ENCODE data around the gene FBXW11. TPM values are rescaled to one million over a fixed set of nuclear protein-coding genes. Genes with fewer than 3 reads are reported as not detected.

The FBXW11 gene
- total RNA-seq, 1 experiment from 2014 or later, result 85.3 TPM

- Histone ChIP-seq H2BK120ac (ENCODE audit: low read depth, low read length, poor library complexity, severe bottlenecking) (no peak overlapping the region), H3K56ac (ENCODE audit: insufficient read length, low read depth, low read length) (no peak overlapping the region), H2BK20ac (ENCODE audit: low read depth, low read length, poor library complexity, severe bottlenecking) (no peak overlapping the region), H3K18ac (ENCODE audit: insufficient read length, low read depth, low read length) (no peak overlapping the region), H3K4me2 (ENCODE audit: insufficient read depth, insufficient read length, low read length) (no peak overlapping the region), H3K9ac (ENCODE audit: extremely low read depth, insufficient read length, low read length) (no peak overlapping the region), H3K79me2 (ENCODE audit: insufficient read depth, low read length) (no peaks in the 10 kb centered on the region), H3K4ac (ENCODE audit: low read depth, low read length) (no peak overlapping the region), H4K5ac (ENCODE audit: insufficient read length, low read depth, low read length) (no peak overlapping the region), H4K91ac (ENCODE audit: insufficient read length, low read depth, low read length) (no peak overlapping the region), H2BK12ac (ENCODE audit: insufficient read length, low read depth, low read length) (no peak overlapping the region), H3T11ph (ENCODE audit: low read length) (no peak overlapping the region), H2BK15ac (ENCODE audit: low read depth, low read length) (no peak overlapping the region), H3K27me3 (ENCODE audit: insufficient read depth, low read length) (no peaks in the 10 kb centered on the region), H3K27ac (ENCODE audit: insufficient read length, low read depth, low read length) (no peak overlapping the region), H3K9me3 (ENCODE audit: control insufficient read depth, low read depth, low read length) (no peaks in the 10 kb centered on the region), H3K79me1 (ENCODE audit: insufficient read depth, low read depth, low read length, poor library complexity, severe bottlenecking) (no peaks in the 10 kb centered on the region), H3K23me2 (ENCODE audit: insufficient read length, low read depth, low read length, poor library complexity, severe bottlenecking) (no peaks in the 10 kb centered on the region), H2BK5ac (ENCODE audit: insufficient read length, low read length) (no peak overlapping the region), H3K14ac (ENCODE audit: insufficient read depth, low read length) (no peak overlapping the region), H3K23ac (ENCODE audit: insufficient read length, low read depth, low read length) (no peak overlapping the region), H2AK5ac (ENCODE audit: insufficient read length, low read length) (no peak overlapping the region), H3K4me1 (ENCODE audit: insufficient read depth, low read length) (no peaks in the 10 kb centered on the region), H4K8ac (replicated peaks; ENCODE audit: insufficient read length, low read depth, low read length) (no peak overlapping the region), H2AFZ (ENCODE audit: low read length) (no peak overlapping the region), H4K20me1 (ENCODE audit: control insufficient read depth, insufficient read depth, insufficient read length) (no peaks in the 10 kb centered on the region)
- TF ChIP-seq, protein P1, sequence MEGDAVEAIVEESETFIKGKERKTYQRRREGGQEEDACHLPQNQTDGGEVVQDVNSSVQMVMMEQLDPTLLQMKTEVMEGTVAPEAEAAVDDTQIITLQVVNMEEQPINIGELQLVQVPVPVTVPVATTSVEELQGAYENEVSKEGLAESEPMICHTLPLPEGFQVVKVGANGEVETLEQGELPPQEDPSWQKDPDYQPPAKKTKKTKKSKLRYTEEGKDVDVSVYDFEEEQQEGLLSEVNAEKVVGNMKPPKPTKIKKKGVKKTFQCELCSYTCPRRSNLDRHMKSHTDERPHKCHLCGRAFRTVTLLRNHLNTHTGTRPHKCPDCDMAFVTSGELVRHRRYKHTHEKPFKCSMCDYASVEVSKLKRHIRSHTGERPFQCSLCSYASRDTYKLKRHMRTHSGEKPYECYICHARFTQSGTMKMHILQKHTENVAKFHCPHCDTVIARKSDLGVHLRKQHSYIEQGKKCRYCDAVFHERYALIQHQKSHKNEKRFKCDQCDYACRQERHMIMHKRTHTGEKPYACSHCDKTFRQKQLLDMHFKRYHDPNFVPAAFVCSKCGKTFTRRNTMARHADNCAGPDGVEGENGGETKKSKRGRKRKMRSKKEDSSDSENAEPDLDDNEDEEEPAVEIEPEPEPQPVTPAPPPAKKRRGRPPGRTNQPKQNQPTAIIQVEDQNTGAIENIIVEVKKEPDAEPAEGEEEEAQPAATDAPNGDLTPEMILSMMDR (conservative IDR thresholded peaks at IDR 0.05), result peak; percentile 32; the same call in 2 of the 3 replicates
- Mint-ChIP-seq H3K27ac (peak overlapping the region in 1 of 3 experiments; percentile 50; a peak in 1 of 7 replicates), H3K4me1 (peaks cover 22 to 29% of the 10 kb centered on the region in 2 experiments), H3K9me3 (no peaks in the 10 kb centered on the region; a peak in 1 of 5 replicates), H3K36me3 (ENCODE audit: insufficient read depth in 1 of 3, low read depth in 3 of 3) (peaks cover 0 to 4% (median 0%) of the 10 kb centered on the region in 3 experiments; a peak in 1 of 7 replicates), H3K27me3 (ENCODE audit: low read depth) (peaks cover 2% of the 10 kb centered on the region), H3K4me3 (no peak overlapping the region)
- peak; percentile 57 for DNase-seq
- WGBS (ENCODE audit: extremely low coverage, insufficient read length, low lambda C conversion rate), result no CpG with 5 or more reads among the region's 10 CpGs
Observed at GRCh38 chr5:171846323-171846722, 160.1 kb downstream of the FBXW11 start.
